GM18507 (cell line): Measurements from ENCODE around the gene CBLN1.
"Not testable (repeated sequence)": the region's sequence is repeated elsewhere in the genome, so short reads cannot be mapped to it uniquely, and the experiment has no call there.

Experiments used
- DNase-seq: peaks from one replicate; pipeline ENCODE4 v3.0.0; 2011; ENCODE audit warnings: low read depth; ENCODE audit not compliant: insufficient read length; ENCODE audit errors: extremely low spot score
- FAIRE-seq: peaks from 2 replicates; lab custom pipeline; 2011; peaks lifted over from hg19 to GRCh38; lab: Jason Lieb, UNC

Gene CBLN1

DNA sequence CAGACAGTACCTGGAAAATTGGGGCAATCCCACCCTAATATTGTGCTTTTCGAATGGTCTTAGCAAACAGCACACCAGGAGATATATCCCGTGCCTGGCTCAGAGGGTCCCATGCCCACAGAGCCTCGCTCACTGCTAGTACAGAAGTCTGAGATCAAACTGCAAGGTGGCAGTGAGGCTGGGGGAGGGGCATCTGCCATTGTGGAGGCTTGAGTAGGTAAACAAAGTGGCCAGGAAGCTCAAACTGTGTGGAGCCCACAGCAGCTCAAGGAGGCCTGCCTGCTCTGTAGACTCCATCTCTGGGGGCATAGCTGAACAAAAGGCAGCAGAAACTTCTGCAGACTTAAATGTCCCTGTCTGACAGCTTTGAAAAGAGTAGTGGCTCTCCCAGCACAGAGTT is 53.3 kb downstream of the CBLN1 start:
- not testable (repeated sequence) for FAIRE-seq, DNase-seq
